Spleen (tissue), 7 donors: Measurements from ENCODE around the gene MCM7.

Experiments
- CTCF ChIP-seq, 11 experiments: fragments of 200-600 bp in 7 of 11; fragments of 450-650 bp in 4 of 11; sonication (generic) in 4 of 11; IDR thresholded peaks in 8 of 11; conservative IDR thresholded peaks in 3 of 11; 1 replicate in 7 of 11; 2 replicates in 4 of 11; pipeline versions ENCODE4 v1.4.0 to v1.8.0; 2016 to 2021; ENCODE audit warnings: antibody characterized with exemption in 11 of 11, inconsistent platforms in 4 of 11, mild to moderate bottlenecking in 1 of 11
- POLR2A ChIP-seq, 3 donors: fragments of 450-650 bp; IDR thresholded peaks; one replicate each; pipeline ENCODE4 v1.5.1; 2017; ENCODE audit warnings: antibody characterized with exemption in 3 of 3, mild to moderate bottlenecking in 1 of 3
- donor health status: DM: no; HTN: no; CAD: no; lungs with moderate emphysema.
- donor health status: DM: no; HTN: no; CAD: no.
- donor health status: DM: no; HTN: no; CAD: no.

- TF ChIP-seq CTCF (IDR thresholded peaks at IDR 0.05 in 8 of 11, conservative IDR thresholded peaks at IDR 0.05 in 3 of 11): no peak
- TF ChIP-seq POLR2A (IDR thresholded peaks at IDR 0.05): no peak
Observed at GRCh38 chr7:100085515-100085914, 15.7 kb downstream of the MCM7 start.
